ENCODE measurements around the gene MYRIP.

Gene MYRIP

GRCh38 chr3:40264451-40264850, 455.0 kb downstream of the MYRIP start:
- TF ChIP-seq SNAI2 (CRISPR knock-in tag; IDR thresholded peaks at IDR 0.05) (no peak), ARNTL (CRISPR knock-in tag; IDR thresholded peaks at IDR 0.05; ENCODE audit: borderline replicate concordance, low read depth) (no peak), CREB5 (CRISPR knock-in tag; IDR thresholded peaks at IDR 0.05; ENCODE audit: low read depth) (no peak), ZNF8 (CRISPR knock-in tag; IDR thresholded peaks at IDR 0.05) (no peak), ZNF70 (CRISPR knock-in tag; IDR thresholded peaks at IDR 0.05) (no peak), TOX (CRISPR knock-in tag; IDR thresholded peaks at IDR 0.05; ENCODE audit: borderline replicate concordance) (no peak), CSDC2 (CRISPR knock-in tag; IDR thresholded peaks at IDR 0.05) (no peak), ZFP30 (CRISPR knock-in tag; IDR thresholded peaks at IDR 0.05) (no peak), GLIS3 (CRISPR knock-in tag; IDR thresholded peaks at IDR 0.05) (no peak), CSRNP3 (CRISPR knock-in tag; IDR thresholded peaks at IDR 0.05) (no peak), OSR1 (CRISPR knock-in tag; IDR thresholded peaks at IDR 0.05) (no peak), ISL1 (CRISPR knock-in tag; IDR thresholded peaks at IDR 0.05) (no peak), ZFP3 (CRISPR knock-in tag; IDR thresholded peaks at IDR 0.05) (no peak), ZC3H10 (CRISPR knock-in tag; IDR thresholded peaks at IDR 0.05) (no peak), POU6F1 (CRISPR knock-in tag; IDR thresholded peaks at IDR 0.05; ENCODE audit: borderline replicate concordance, low read depth) (no peak), PATZ1 (CRISPR knock-in tag; IDR thresholded peaks at IDR 0.05; ENCODE audit: borderline replicate concordance) (no peak), ZNF565 (CRISPR knock-in tag; conservative IDR thresholded peaks at IDR 0.05; ENCODE audit: low read depth) (no peak), BACH2 (CRISPR knock-in tag; IDR thresholded peaks at IDR 0.05; ENCODE audit: borderline replicate concordance) (no peak)
- ATAC-seq: no peak

- TF ChIP-seq RARB (CRISPR knock-in tag; IDR thresholded peaks at IDR 0.05): no peak
- TF ChIP-seq ZC3H10 (CRISPR knock-in tag; IDR thresholded peaks at IDR 0.05): no peak
- TF ChIP-seq PATZ1 (CRISPR knock-in tag; IDR thresholded peaks at IDR 0.05; ENCODE audit: borderline replicate concordance): no peak
- no peak for TF ChIP-seq CREB5 (CRISPR knock-in tag; IDR thresholded peaks at IDR 0.05; ENCODE audit: low read depth)
- no peak for TF ChIP-seq GLIS3 (CRISPR knock-in tag; IDR thresholded peaks at IDR 0.05)
- no peak for TF ChIP-seq TCF4 (CRISPR knock-in tag; IDR thresholded peaks at IDR 0.05; ENCODE audit: borderline replicate concordance)
- no peak for TF ChIP-seq PPARA (CRISPR knock-in tag; IDR thresholded peaks at IDR 0.05; ENCODE audit: borderline replicate concordance)
- TF ChIP-seq TOX (CRISPR knock-in tag; IDR thresholded peaks at IDR 0.05; ENCODE audit: borderline replicate concordance): no peak
- TF ChIP-seq CSRNP3 (CRISPR knock-in tag; IDR thresholded peaks at IDR 0.05): no peak
- TF ChIP-seq ARNTL (CRISPR knock-in tag; IDR thresholded peaks at IDR 0.05; ENCODE audit: borderline replicate concordance, low read depth): no peak
- no peak for TF ChIP-seq ISL1 (CRISPR knock-in tag; IDR thresholded peaks at IDR 0.05)
- TF ChIP-seq ZNF8 (CRISPR knock-in tag; IDR thresholded peaks at IDR 0.05): no peak
- no peak for ATAC-seq
Observed at GRCh38 chr3:40265181-40265580, 455.8 kb downstream of the MYRIP start.
